Measurements from ENCODE around the gene FBXO31.

- TF ChIP-seq, protein P1, sequence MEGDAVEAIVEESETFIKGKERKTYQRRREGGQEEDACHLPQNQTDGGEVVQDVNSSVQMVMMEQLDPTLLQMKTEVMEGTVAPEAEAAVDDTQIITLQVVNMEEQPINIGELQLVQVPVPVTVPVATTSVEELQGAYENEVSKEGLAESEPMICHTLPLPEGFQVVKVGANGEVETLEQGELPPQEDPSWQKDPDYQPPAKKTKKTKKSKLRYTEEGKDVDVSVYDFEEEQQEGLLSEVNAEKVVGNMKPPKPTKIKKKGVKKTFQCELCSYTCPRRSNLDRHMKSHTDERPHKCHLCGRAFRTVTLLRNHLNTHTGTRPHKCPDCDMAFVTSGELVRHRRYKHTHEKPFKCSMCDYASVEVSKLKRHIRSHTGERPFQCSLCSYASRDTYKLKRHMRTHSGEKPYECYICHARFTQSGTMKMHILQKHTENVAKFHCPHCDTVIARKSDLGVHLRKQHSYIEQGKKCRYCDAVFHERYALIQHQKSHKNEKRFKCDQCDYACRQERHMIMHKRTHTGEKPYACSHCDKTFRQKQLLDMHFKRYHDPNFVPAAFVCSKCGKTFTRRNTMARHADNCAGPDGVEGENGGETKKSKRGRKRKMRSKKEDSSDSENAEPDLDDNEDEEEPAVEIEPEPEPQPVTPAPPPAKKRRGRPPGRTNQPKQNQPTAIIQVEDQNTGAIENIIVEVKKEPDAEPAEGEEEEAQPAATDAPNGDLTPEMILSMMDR (IDR thresholded peaks at IDR 0.05), result no peak
- TF ChIP-seq POLR2A (IDR thresholded peaks at IDR 0.05) (no peak), EP300 (IDR thresholded peaks at IDR 0.05) (no peak)
These were observed 53.9 kb downstream of the FBXO31 start for GRCh38 chr16:87329436-87330256.

Measured in ovary (tissue), 3 donors.